H1 (cell line): ENCODE results near the gene CDKL5. TPM values are rescaled to one million over a fixed set of nuclear protein-coding genes. Genes with fewer than 3 reads are reported as not detected.

Experiments used
- CTCF ChIA-PET: fragments of 300-600 bp; sonication (Branson Sonifier 250); formaldehyde crosslinking; loops from one replicate; lab custom pipeline; 2021; ENCODE audit not compliant: partially characterized antibody; lab: Charles Lee
- POLR2A ChIA-PET: fragments of 300-600 bp; sonication (Branson Sonifier 250); formaldehyde crosslinking; loops from one replicate; lab custom pipeline; 2021; ENCODE audit warnings: inconsistent platforms; ENCODE audit not compliant: partially characterized antibody; lab: Charles Lee
- DNase-seq, 2 experiments: peaks; one replicate each; pipeline versions ENCODE4 v3.0.0 to v3.0.0-alpha.2; 2010 to 2022; ENCODE audit warnings: low spot score in 2 of 2, low read depth in 1 of 2, mixed read lengths in 1 of 2
- FAIRE-seq: peaks from 2 replicates; lab custom pipeline; 2011; peaks lifted over from hg19 to GRCh38; lab: Jason Lieb, UNC
- H2AFZ ChIP-seq: 2 replicates; pipeline ENCODE4 v1.8.1; 2012; ENCODE audit warnings: low read length, inconsistent platforms
- H2AK5ac ChIP-seq: 2 replicates; pipeline ENCODE4 v1.6.1; 2013; ENCODE audit warnings: low read depth, low read length
- H2BK120ac ChIP-seq: replicated peaks from 2 replicates; pipeline ENCODE3; 2013; ENCODE audit warnings: low read depth, low read length, inconsistent platforms
- H2BK12ac ChIP-seq: 2 replicates; pipeline ENCODE4 v1.6.1; 2013; ENCODE audit warnings: low read depth, low read length
- H2BK15ac ChIP-seq: 2 replicates; pipeline ENCODE4 v1.6.1; 2013; ENCODE audit warnings: low read length
- H2BK20ac ChIP-seq: 2 replicates; pipeline ENCODE4 v1.6.1; 2013; ENCODE audit warnings: low read length
- H2BK5ac ChIP-seq: 2 replicates; pipeline ENCODE4 v1.6.1; 2013; ENCODE audit warnings: low read depth, low read length
- H3K14ac ChIP-seq: 2 replicates; pipeline ENCODE4 v1.6.1; 2013; ENCODE audit warnings: inconsistent platforms; ENCODE audit not compliant: insufficient read length
- H3K18ac ChIP-seq: 2 replicates; pipeline ENCODE4 v1.6.1; 2013; ENCODE audit warnings: low read length; ENCODE audit errors: extremely low read depth
- H3K23ac ChIP-seq: 2 replicates; pipeline ENCODE4 v1.6.1; 2013; ENCODE audit warnings: inconsistent platforms; ENCODE audit not compliant: insufficient read length
- H3K23me2 ChIP-seq: 2 replicates; pipeline ENCODE4 v1.6.1; 2013; ENCODE audit warnings: low read depth, low read length
- H3K27ac ChIP-seq: 2 replicates; pipeline ENCODE4 v1.6.1; 2011; ENCODE audit warnings: low read depth, low read length, inconsistent platforms
- H3K27me3 ChIP-seq, 4 experiments: replicated peaks in 1 of 4; 1 replicate in 1 of 4; 2 replicates in 3 of 4; pipeline versions ENCODE4 v1.6.1 to v1.8.1; 2011 to 2013; ENCODE audit warnings: low read length in 3 of 4, mild to moderate bottlenecking in 3 of 4, inconsistent platforms in 2 of 4, mixed read lengths in 2 of 4, moderate library complexity in 1 of 4; ENCODE audit not compliant: control insufficient read depth in 3 of 4, insufficient read depth in 3 of 4; ENCODE audit errors: extremely low read depth in 1 of 4
- H3K36me3 ChIP-seq, 4 experiments: 2 replicates each; pipeline versions ENCODE4 v1.6.1 to v1.8.1; 2011 to 2013; ENCODE audit warnings: mild to moderate bottlenecking in 4 of 4, low read length in 3 of 4, moderate library complexity in 2 of 4, control low read depth in 1 of 4, inconsistent platforms in 1 of 4; ENCODE audit not compliant: insufficient read depth in 4 of 4, control insufficient read depth in 2 of 4
- H3K4ac ChIP-seq: replicated peaks from 2 replicates; pipeline ENCODE3; 2013; ENCODE audit warnings: low read length, low read depth, mixed read lengths, inconsistent platforms; ENCODE audit not compliant: insufficient read length
- H3K4me1 ChIP-seq, 4 experiments: replicated peaks in 1 of 4; 1 replicate in 1 of 4; 2 replicates in 3 of 4; pipeline versions ENCODE4 v1.6.1 to v1.8.1; 2011 to 2013; ENCODE audit warnings: low read length in 3 of 4, inconsistent platforms in 2 of 4, mixed read lengths in 1 of 4; ENCODE audit not compliant: insufficient read depth in 4 of 4, control insufficient read depth in 3 of 4
- H3K4me2 ChIP-seq, 2 experiments: 2 replicates each; pipeline versions ENCODE4 v1.6.1 to v1.8.1; 2011 to 2013; ENCODE audit warnings: low read depth in 2 of 2, low read length in 2 of 2, control low read depth in 1 of 2, inconsistent platforms in 1 of 2, mild to moderate bottlenecking in 1 of 2; ENCODE audit not compliant: insufficient read depth in 1 of 2
- H3K4me3 ChIP-seq, 4 experiments: fragments of 200-600, 300-600 bp in 1 of 4; sonication (generic), shearing (Covaris generic), sonication (Bioruptor Twin) in 1 of 4; 2 replicates each; pipeline versions ENCODE4 v1.5.1 to v1.8.1; 2011 to 2016; ENCODE audit warnings: low read length in 4 of 4, low read depth in 3 of 4, control low read depth in 2 of 4, inconsistent platforms in 2 of 4, mild to moderate bottlenecking in 2 of 4, mixed read lengths in 1 of 4, moderate library complexity in 1 of 4; ENCODE audit not compliant: insufficient read depth in 2 of 4; ENCODE audit errors: extremely low read depth in 1 of 4
- H3K56ac ChIP-seq: replicated peaks from 2 replicates; pipeline ENCODE3; 2013; ENCODE audit warnings: low read depth, mild to moderate bottlenecking, mixed read lengths, low read length, inconsistent platforms; ENCODE audit not compliant: insufficient read length
- H3K79me1 ChIP-seq: 2 replicates; pipeline ENCODE4 v1.6.1; 2013; ENCODE audit warnings: low read depth, low read length, control low read depth
- H3K79me2 ChIP-seq, 2 experiments: 2 replicates each; pipeline versions ENCODE4 v1.6.1 to v1.8.1; 2012 to 2013; ENCODE audit warnings: low read length in 2 of 2, mild to moderate bottlenecking in 2 of 2, inconsistent platforms in 1 of 2; ENCODE audit not compliant: insufficient read depth in 2 of 2, control insufficient read depth in 1 of 2
- H3K9ac ChIP-seq, 4 experiments: replicated peaks in 1 of 4; 1 replicate in 1 of 4; 2 replicates in 3 of 4; pipeline versions ENCODE4 v1.6.1 to v1.8.1; 2011 to 2013; ENCODE audit warnings: low read depth in 3 of 4, low read length in 3 of 4, control low read depth in 2 of 4, mild to moderate bottlenecking in 2 of 4, moderate library complexity in 2 of 4, inconsistent platforms in 1 of 4; ENCODE audit errors: extremely low read depth in 1 of 4
- H3K9me3 ChIP-seq, 2 experiments: 2 replicates each; pipeline versions ENCODE4 v1.6.1 to v1.8.1; 2012 to 2013; ENCODE audit warnings: mild to moderate bottlenecking in 2 of 2, moderate library complexity in 2 of 2, control low read depth in 1 of 2, inconsistent platforms in 1 of 2, low read depth in 1 of 2, low read length in 1 of 2, mixed read lengths in 1 of 2; ENCODE audit not compliant: insufficient read depth in 2 of 2
- H4K20me1 ChIP-seq, 2 experiments: replicated peaks in 1 of 2; 2 replicates each; pipeline versions ENCODE3 to v1.8.1; 2011 to 2013; ENCODE audit warnings: inconsistent platforms in 2 of 2, low read length in 2 of 2, mild to moderate bottlenecking in 1 of 2; ENCODE audit not compliant: insufficient read depth in 2 of 2, control insufficient read depth in 1 of 2
- H4K5ac ChIP-seq: 2 replicates; pipeline ENCODE4 v1.6.1; 2013; ENCODE audit warnings: low read length, low read depth, mixed read lengths, inconsistent platforms; ENCODE audit not compliant: insufficient read length
- H4K8ac ChIP-seq: 2 replicates; pipeline ENCODE4 v1.8.0; 2013; ENCODE audit warnings: mild to moderate bottlenecking, moderate library complexity, low read length, inconsistent platforms; ENCODE audit not compliant: insufficient read depth; ENCODE audit errors: extremely low read depth
- H4K91ac ChIP-seq: replicated peaks from 2 replicates; pipeline ENCODE3; 2013; ENCODE audit warnings: low read length, mixed read lengths, inconsistent platforms; ENCODE audit not compliant: insufficient read length
- GABPA ChIP-seq: IDR thresholded peaks from 2 replicates; pipeline ENCODE4 v1.6.1; 2011; ENCODE audit warnings: mild to moderate bottlenecking, low read length, moderate library complexity, borderline replicate concordance; ENCODE audit not compliant: insufficient read depth
- POU5F1 ChIP-seq: IDR thresholded peaks from 2 replicates; pipeline ENCODE4 v1.6.1; 2011; ENCODE audit warnings: low read depth, mild to moderate bottlenecking, low read length, moderate library complexity
- SIX5 ChIP-seq: IDR thresholded peaks from 2 replicates; pipeline ENCODE4 v1.6.1; 2011; ENCODE audit warnings: mild to moderate bottlenecking, low read depth, low read length
- SRF ChIP-seq: IDR thresholded peaks from 2 replicates; pipeline ENCODE4 v1.6.1; 2011; ENCODE audit warnings: mild to moderate bottlenecking, low read depth, low read length, moderate library complexity
- WGBS, 2 experiments: shearing (Covaris generic) in 1 of 2; methylation state at CpG; one replicate each; pipeline versions ENCODE4 v1.1.6 to v1.1.7; 2013 to 2015; ENCODE audit warnings: low lambda C conversion rate in 2 of 2, mixed read lengths in 2 of 2, inconsistent platforms in 1 of 2, low coverage in 1 of 2, missing lambda C conversion rate in 1 of 2; ENCODE audit not compliant: insufficient replicate concordance in 2 of 2, insufficient coverage in 1 of 2, insufficient read length in 1 of 2; ENCODE audit errors: extremely low coverage in 1 of 2, missing lambda C conversion rate in 1 of 2; 5-methylcytosine and 5-hydroxymethylcytosine counted together
- polyA plus RNA-seq, 7 experiments: library from polyadenylated mRNA; depleted of rRNA in 3 of 7; stranded (reverse) in 5 of 7; unstranded in 2 of 7; fragments of >200 nt in 5 of 7; fragments of 200-250 nt in 2 of 7; gene quantifications; 1 replicate in 5 of 7; 2 replicates in 1 of 7; 4 replicates in 1 of 7; pipeline versions ENCODE4 v1.2.1 to v1.2.3, GENCODE V29; 2011 to 2013; ENCODE audit warnings: missing spikeins in 2 of 7, mixed read lengths in 2 of 7
- total RNA-seq: library from RNA; stranded (reverse); fragmentation: NEBNext Ultra II Directional; extraction: Animal tissue kit (Norgen Biotek cat#: 25700); gene quantifications from 2 replicates; pipeline ENCODE4 v1.2.1, GENCODE V29; 2021

The CDKL5 gene
- total and polyA plus RNA-seq, 2 of the 8 experiments (the other 6 are each of a cell fraction or from before 2014, with no cell fraction given), result 5.5 to 15.6 TPM

- POLR2A ChIA-PET, result no interaction called here
- no peak for FAIRE-seq
Observed at GRCh38 chrX:18617407-18617750, 192.0 kb downstream of the CDKL5 start.

More at GRCh38 chrX:18617407-18617750, 192.0 kb downstream of the CDKL5 start:
- Histone ChIP-seq H3K9me3 (no peaks in the 10 kb centered on the region), H3K27me3 (no peaks in the 10 kb centered on the region), H3K79me1 (no peaks in the 10 kb centered on the region), H2BK15ac (no peak overlapping the region), H2BK5ac (no peak overlapping the region), H3K56ac (no peak overlapping the region), H3K23ac (no peak overlapping the region), H3K4me3 (no peak overlapping the region), H2AK5ac (no peak overlapping the region), H2AFZ (no peak overlapping the region), H3K14ac (no peak overlapping the region), H3K4ac (no peak overlapping the region), H3K18ac (no peak overlapping the region), H2BK12ac (no peak overlapping the region), H2BK20ac (no peak overlapping the region), H2BK120ac (no peak overlapping the region), H3K4me1 (no peaks in the 10 kb centered on the region), H4K8ac (no peak overlapping the region), H3K4me2 (no peak overlapping the region), H3K36me3 (peaks cover 0 to 3% (median 0%) of the 10 kb centered on the region in 4 experiments; a peak in 2 of 8 replicates), H3K27ac (no peak overlapping the region), H3K23me2 (no peaks in the 10 kb centered on the region), H4K20me1 (peaks cover 0 to 1% of the 10 kb centered on the region in 2 experiments), H3K79me2 (no peaks in the 10 kb centered on the region), H4K91ac (no peak overlapping the region), H4K5ac (no peak overlapping the region), H3K9ac (no peak overlapping the region)
- 71% methylated on average over 2 of the region's 5 CpGs; no CpG with 5 or more reads in 1 of the 2 experiments for WGBS, 2 experiments
- DNase-seq, result no peak
- CTCF ChIA-PET, result interaction anchor here (0.6 to 1.3 kb wide), 4 partner anchors 59 to 273 kb away, joined by 3 to 4 read pairs (median 3); no protein-coding TSS in a partner anchor
- TF ChIP-seq SIX5 (no peak), GABPA (no peak), SRF (no peak), POU5F1 (no peak)
